Adipocyte (in vitro differentiated cells): Measurements from ENCODE around the gene NDUFAF8.

Experiments used
- DNase-seq: peaks from one replicate; pipeline ENCODE4 v3.0.0-alpha.2; 2015; ENCODE audit warnings: low read depth
- H3K27me3 ChIP-seq: replicated peaks from 2 replicates; pipeline ENCODE4 v1.7.0; 2013; ENCODE audit warnings: mild to moderate bottlenecking, low read length, moderate library complexity; ENCODE audit not compliant: control insufficient read depth, insufficient read depth
- H3K36me3 ChIP-seq: 2 replicates; pipeline ENCODE4 v1.7.0; 2013; ENCODE audit warnings: low read length, mild to moderate bottlenecking, moderate library complexity; ENCODE audit not compliant: control insufficient read depth, insufficient read depth, severe bottlenecking
- H3K4me1 ChIP-seq: 2 replicates; pipeline ENCODE4 v1.7.0; 2013; ENCODE audit warnings: mild to moderate bottlenecking, low read length, moderate library complexity; ENCODE audit not compliant: control insufficient read depth, insufficient read depth
- H3K4me3 ChIP-seq: 2 replicates; pipeline ENCODE4 v1.7.0; 2013; ENCODE audit warnings: mild to moderate bottlenecking, low read length, moderate library complexity
- H3K9ac ChIP-seq: 2 replicates; pipeline ENCODE4 v1.7.0; 2013; ENCODE audit warnings: mild to moderate bottlenecking, low read length, moderate library complexity
- H3K9me3 ChIP-seq: 2 replicates; pipeline ENCODE4 v1.7.0; 2013; ENCODE audit warnings: mild to moderate bottlenecking, low read length, moderate library complexity; ENCODE audit not compliant: control insufficient read depth

NDUFAF8 gene

GRCh38 chr17:81251094-81251708, 12.1 kb downstream of the NDUFAF8 start:
- DNase-seq = no peak
- no peaks in the 10 kb centered on the region for H3K9me3 ChIP-seq
- H3K4me1 ChIP-seq = peaks cover 22% of the 10 kb centered on the region
- no peak overlapping the region for H3K4me3 ChIP-seq
- H3K36me3 ChIP-seq = peaks cover 28% of the 10 kb centered on the region
- H3K9ac ChIP-seq = no peak overlapping the region
- H3K27me3 ChIP-seq = no peaks in the 10 kb centered on the region

- Histone ChIP-seq H3K4me3 (no peak overlapping the region), H3K9me3 (no peaks in the 10 kb centered on the region), H3K9ac (no peak overlapping the region), H3K36me3 (peaks cover 28% of the 10 kb centered on the region), H3K27me3 (no peaks in the 10 kb centered on the region), H3K4me1 (peaks cover 28% of the 10 kb centered on the region)
- DNase-seq = no peak
Observed at GRCh38 chr17:81251709-81252301, 12.7 kb downstream of the NDUFAF8 start.

DNA sequence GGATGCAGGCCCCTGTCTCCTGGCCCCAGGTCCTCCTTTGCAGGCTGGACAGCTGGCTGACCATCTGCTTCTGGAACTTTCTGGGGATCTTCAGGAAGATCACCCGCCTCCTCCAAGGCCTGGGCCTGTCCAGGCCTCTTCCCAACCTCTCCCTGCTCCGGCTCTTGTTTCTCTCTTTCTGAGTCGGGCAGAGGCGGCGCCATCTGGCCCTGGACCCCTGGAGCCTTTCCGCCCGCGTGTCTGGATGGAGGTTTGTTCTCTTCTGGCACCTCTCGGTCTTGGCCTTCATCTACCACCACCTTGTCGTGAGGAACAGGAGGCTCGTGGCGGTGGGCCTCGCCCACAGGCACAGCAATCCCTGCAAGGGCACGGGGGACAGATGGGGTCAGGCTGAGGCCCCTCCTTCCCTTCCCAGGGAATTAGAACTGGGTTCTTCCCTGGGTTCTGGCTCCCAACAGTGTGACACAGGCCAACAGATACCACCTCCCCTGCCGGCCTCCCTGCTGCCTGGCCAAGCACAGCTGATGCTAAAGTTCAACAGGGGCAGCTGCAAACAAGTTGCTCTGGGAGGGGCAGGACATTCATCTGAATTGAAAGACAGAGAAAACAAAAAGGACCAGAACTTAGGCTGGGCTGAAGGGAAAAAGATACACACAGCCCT, 13.3 kb downstream of the NDUFAF8 start:
- Histone ChIP-seq H3K4me3 (no peak overlapping the region), H3K36me3 (peaks cover 28% of the 10 kb centered on the region), H3K27me3 (no peaks in the 10 kb centered on the region), H3K9me3 (no peaks in the 10 kb centered on the region), H3K4me1 (peaks cover 33% of the 10 kb centered on the region), H3K9ac (no peak overlapping the region)
- DNase-seq = no peak

DNA sequence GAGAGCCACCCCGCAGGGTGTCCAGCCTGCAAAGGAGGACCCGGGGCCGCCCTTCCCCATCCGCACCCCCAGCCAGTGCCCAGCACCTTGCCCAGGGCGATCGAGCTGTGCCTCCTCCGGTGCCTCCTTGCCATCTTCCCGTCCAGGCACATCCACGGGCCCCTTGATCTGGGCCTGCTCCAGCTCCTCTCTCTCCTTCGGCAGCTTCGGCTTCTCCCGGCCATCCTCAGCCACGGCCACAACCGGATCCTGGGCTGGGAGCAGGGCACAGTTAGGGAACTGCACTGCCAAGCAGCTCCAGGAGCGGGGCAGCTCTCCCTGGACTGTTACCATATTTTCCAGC, 13.8 kb downstream of the NDUFAF8 start:
- H3K27me3 ChIP-seq = no peaks in the 10 kb centered on the region
- H3K9ac ChIP-seq = no peak overlapping the region
- H3K4me3 ChIP-seq = no peak overlapping the region
- peaks cover 31% of the 10 kb centered on the region for H3K36me3 ChIP-seq
- H3K9me3 ChIP-seq = no peaks in the 10 kb centered on the region
- peaks cover 33% of the 10 kb centered on the region for H3K4me1 ChIP-seq
- DNase-seq = no peak

- Histone ChIP-seq H3K9ac (no peak overlapping the region), H3K4me1 (peaks cover 33% of the 10 kb centered on the region), H3K4me3 (no peak overlapping the region), H3K27me3 (no peaks in the 10 kb centered on the region), H3K36me3 (peaks cover 37% of the 10 kb centered on the region), H3K9me3 (no peaks in the 10 kb centered on the region)
- DNase-seq = peak; percentile 64
Observed at GRCh38 chr17:81253358-81254131, 14.4 kb downstream of the NDUFAF8 start.

- Histone ChIP-seq H3K27me3 (no peaks in the 10 kb centered on the region), H3K9ac (peak overlapping the region; percentile 43), H3K4me1 (peaks cover 33% of the 10 kb centered on the region), H3K4me3 (peak overlapping the region; percentile 35), H3K9me3 (no peaks in the 10 kb centered on the region), H3K36me3 (peaks cover 44% of the 10 kb centered on the region)
- peak; percentile 73 for DNase-seq
Observed at GRCh38 chr17:81254955-81255717, 16.0 kb downstream of the NDUFAF8 start.

DNA sequence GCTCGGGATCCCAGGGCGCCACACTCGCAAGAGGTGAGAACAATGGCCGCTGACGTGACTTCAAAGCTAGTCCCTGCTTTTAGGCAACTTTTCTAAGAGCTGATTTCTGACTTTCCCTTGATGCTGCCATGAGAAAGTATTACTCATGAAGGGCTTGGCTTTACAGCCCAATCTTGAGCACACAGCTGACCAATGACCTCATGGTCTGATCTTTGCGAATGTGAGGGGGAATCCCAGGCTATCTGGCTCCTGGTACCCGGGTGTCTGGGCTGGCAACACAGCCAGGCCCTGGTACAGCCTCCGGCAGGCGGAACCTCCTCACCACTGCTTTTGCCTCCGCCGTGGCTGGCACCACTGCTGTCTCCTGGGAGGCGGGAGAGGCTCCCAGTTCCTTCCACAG, 17.5 kb downstream of the NDUFAF8 start:
- no peaks in the 10 kb centered on the region for H3K27me3 ChIP-seq
- DNase-seq = no peak
- H3K4me1 ChIP-seq = peaks cover 33% of the 10 kb centered on the region
- no peak overlapping the region for H3K9ac ChIP-seq
- no peaks in the 10 kb centered on the region for H3K9me3 ChIP-seq
- peaks cover 43% of the 10 kb centered on the region for H3K36me3 ChIP-seq
- no peak overlapping the region for H3K4me3 ChIP-seq

- no peak for DNase-seq
- no peaks in the 10 kb centered on the region for H3K9me3 ChIP-seq
- peaks cover 33% of the 10 kb centered on the region for H3K4me1 ChIP-seq
- no peak overlapping the region for H3K9ac ChIP-seq
- H3K27me3 ChIP-seq = no peaks in the 10 kb centered on the region
- H3K4me3 ChIP-seq = no peak overlapping the region
- H3K36me3 ChIP-seq = peaks cover 45% of the 10 kb centered on the region
Observed at GRCh38 chr17:81257533-81257932, 18.4 kb downstream of the NDUFAF8 start.

- Histone ChIP-seq H3K4me3 (no peak overlapping the region), H3K27me3 (no peaks in the 10 kb centered on the region), H3K4me1 (peaks cover 33% of the 10 kb centered on the region), H3K9ac (no peak overlapping the region), H3K36me3 (peaks cover 53% of the 10 kb centered on the region), H3K9me3 (no peaks in the 10 kb centered on the region)
- DNase-seq = no peak
Observed at GRCh38 chr17:81258292-81258691, 19.2 kb downstream of the NDUFAF8 start.

- Histone ChIP-seq H3K9me3 (no peaks in the 10 kb centered on the region), H3K9ac (no peak overlapping the region), H3K4me1 (peaks cover 31% of the 10 kb centered on the region), H3K27me3 (no peaks in the 10 kb centered on the region), H3K4me3 (no peak overlapping the region), H3K36me3 (peaks cover 61% of the 10 kb centered on the region)
- DNase-seq = no peak
Observed at GRCh38 chr17:81259058-81259605, 20.0 kb downstream of the NDUFAF8 start.
